GM18526 (cell line): Measurements from ENCODE around the gene ELOVL4.

ENCODE experiments used
- POLR2A ChIP-seq: IDR thresholded peaks from 3 replicates; pipeline ENCODE4 v1.6.1; 2011; ENCODE audit not compliant: insufficient read length; ENCODE audit errors: extremely low read depth

Gene ELOVL4

GRCh38 chr6:79947191-79948186, at the start of gene ELOVL4:
TSS of gene ELOVL4 (minus strand) at chr6:79947553. CDS start at chr6:79947279, 274 bp downstream.
- no peak for TF ChIP-seq POLR2A

GRCh38 chr6:79993911-79994309, 46.6 kb upstream of the ELOVL4 start:
- no peak for TF ChIP-seq POLR2A

GRCh38 chr6:79993012-79993910, 45.9 kb upstream of the ELOVL4 start:
- no peak for TF ChIP-seq POLR2A

GRCh38 chr6:79989641-79990040, 42.3 kb upstream of the ELOVL4 start:
- TF ChIP-seq POLR2A, result no peak

GRCh38 chr6:79985128-79985527, 37.8 kb upstream of the ELOVL4 start:
- TF ChIP-seq POLR2A, result no peak

GRCh38 chr6:79984261-79984660, 36.9 kb upstream of the ELOVL4 start:
- TF ChIP-seq POLR2A, result no peak

- no peak for TF ChIP-seq POLR2A
Observed at GRCh38 chr6:79981652-79982051, 34.3 kb upstream of the ELOVL4 start.

- no peak for TF ChIP-seq POLR2A
Observed at GRCh38 chr6:79971193-79971592, 23.8 kb upstream of the ELOVL4 start.

GRCh38 chr6:79969784-79970183, 22.4 kb upstream of the ELOVL4 start:
- TF ChIP-seq POLR2A, result no peak

GRCh38 chr6:79967178-79967577, 19.8 kb upstream of the ELOVL4 start:
- no peak for TF ChIP-seq POLR2A

GRCh38 chr6:79964607-79965081, 17.3 kb upstream of the ELOVL4 start:
- no peak for TF ChIP-seq POLR2A

GRCh38 chr6:79954849-79955248, 7.5 kb upstream of the ELOVL4 start:
- TF ChIP-seq POLR2A, result no peak

GRCh38 chr6:79949233-79949632, 1.9 kb upstream of the ELOVL4 start:
- no peak for TF ChIP-seq POLR2A

- no peak for TF ChIP-seq POLR2A
Observed at GRCh38 chr6:79946272-79947190, 822 bp downstream of the ELOVL4 start.
